Peyer's patch (tissue), 4 donors: ENCODE results near the gene DDR1.

Source experiments
- POLR2A ChIP-seq, 2 donors: fragments of 450-650 bp; IDR thresholded peaks; one replicate each; pipeline ENCODE4 v1.5.1; 2017; ENCODE audit warnings: antibody characterized with exemption in 2 of 2, mild to moderate bottlenecking in 2 of 2, moderate library complexity in 2 of 2
- TF ChIP-seq, protein P1 (sequence below), 6 experiments: fragments of 450-650 bp in 4 of 6; fragments of 200-600 bp in 2 of 6; sonication (generic) in 1 of 6; IDR thresholded peaks; one replicate each; pipeline ENCODE4 v1.5.1; 2017 to 2019; ENCODE audit warnings: antibody characterized with exemption in 6 of 6, mild to moderate bottlenecking in 3 of 6, moderate library complexity in 1 of 6

DNA sequence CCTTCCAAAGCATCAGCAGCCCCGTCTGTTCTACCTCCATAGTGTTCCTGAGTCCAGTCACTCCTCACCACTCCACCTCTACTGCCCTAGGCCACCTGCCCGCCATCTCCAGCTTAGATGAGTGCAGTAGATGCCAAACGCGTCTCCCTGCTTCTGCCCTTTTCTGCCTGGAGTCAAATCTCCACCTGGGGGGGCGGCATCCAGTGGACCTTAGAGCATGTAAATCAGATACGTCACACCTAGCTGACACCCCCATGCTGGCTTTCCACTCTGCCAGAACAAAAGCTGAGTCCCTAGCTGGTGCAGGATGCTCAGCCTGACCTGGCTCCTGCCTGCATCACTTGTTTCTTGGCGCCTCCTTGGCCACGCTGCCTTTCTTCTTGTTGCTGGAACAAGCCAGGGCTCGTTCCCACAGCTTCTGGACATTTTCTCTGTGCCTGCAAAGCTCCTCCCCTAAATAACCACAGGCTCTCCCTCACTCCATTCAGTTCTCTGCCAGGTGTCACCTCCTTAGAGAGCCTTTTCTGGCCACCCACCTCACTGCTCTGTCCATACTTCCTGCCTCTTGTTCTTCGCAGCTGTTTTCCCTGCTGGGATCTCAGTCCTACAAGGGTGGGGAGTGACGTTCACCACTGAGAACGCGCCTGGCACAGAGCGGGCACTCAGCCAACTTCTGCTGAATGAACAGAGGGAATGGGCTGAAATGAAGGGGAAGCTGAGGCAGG lies 5.8 kb downstream of the DDR1 start:
- TF ChIP-seq, protein P1, sequence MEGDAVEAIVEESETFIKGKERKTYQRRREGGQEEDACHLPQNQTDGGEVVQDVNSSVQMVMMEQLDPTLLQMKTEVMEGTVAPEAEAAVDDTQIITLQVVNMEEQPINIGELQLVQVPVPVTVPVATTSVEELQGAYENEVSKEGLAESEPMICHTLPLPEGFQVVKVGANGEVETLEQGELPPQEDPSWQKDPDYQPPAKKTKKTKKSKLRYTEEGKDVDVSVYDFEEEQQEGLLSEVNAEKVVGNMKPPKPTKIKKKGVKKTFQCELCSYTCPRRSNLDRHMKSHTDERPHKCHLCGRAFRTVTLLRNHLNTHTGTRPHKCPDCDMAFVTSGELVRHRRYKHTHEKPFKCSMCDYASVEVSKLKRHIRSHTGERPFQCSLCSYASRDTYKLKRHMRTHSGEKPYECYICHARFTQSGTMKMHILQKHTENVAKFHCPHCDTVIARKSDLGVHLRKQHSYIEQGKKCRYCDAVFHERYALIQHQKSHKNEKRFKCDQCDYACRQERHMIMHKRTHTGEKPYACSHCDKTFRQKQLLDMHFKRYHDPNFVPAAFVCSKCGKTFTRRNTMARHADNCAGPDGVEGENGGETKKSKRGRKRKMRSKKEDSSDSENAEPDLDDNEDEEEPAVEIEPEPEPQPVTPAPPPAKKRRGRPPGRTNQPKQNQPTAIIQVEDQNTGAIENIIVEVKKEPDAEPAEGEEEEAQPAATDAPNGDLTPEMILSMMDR (IDR thresholded peaks at IDR 0.05) = no peak
- no peak for TF ChIP-seq POLR2A (IDR thresholded peaks at IDR 0.05)
